Bronchial epithelial cell (primary cell): ENCODE results near the gene ST6GALNAC4. TPM values are rescaled to one million over a fixed set of nuclear protein-coding genes. Genes with fewer than 3 reads are reported as not detected.
A peak's percentile ranks its signal among the peaks of the same experiment; 100 is the strongest.

Source experiments
- DNase-seq: peaks from one replicate; pipeline ENCODE4 v3.0.0-alpha.2; 2010; ENCODE audit warnings: low read depth
- FAIRE-seq: peaks from 2 replicates; lab custom pipeline; 2011; peaks lifted over from hg19 to GRCh38; lab: Jason Lieb, UNC
- H3K27me3 ChIP-seq: 2 replicates; pipeline ENCODE4 v1.5.1; 2011; ENCODE audit warnings: low read length; ENCODE audit not compliant: control insufficient read depth, insufficient read depth
- H3K36me3 ChIP-seq: 2 replicates; pipeline ENCODE4 v1.5.1; 2011; ENCODE audit warnings: low read length; ENCODE audit not compliant: control insufficient read depth, insufficient read depth
- H3K4me3 ChIP-seq: 2 replicates; pipeline ENCODE4 v1.5.1; 2011; ENCODE audit warnings: mild to moderate bottlenecking, low read depth, low read length, control low read depth
- CTCF ChIP-seq: IDR thresholded peaks from 2 replicates; pipeline ENCODE4 v1.5.1; 2011; ENCODE audit warnings: mild to moderate bottlenecking, moderate library complexity, low read length, control low read depth, inconsistent platforms; ENCODE audit not compliant: insufficient read depth, severe bottlenecking
- total RNA-seq: library from RNA; depleted of rRNA; stranded (reverse); fragments of >200 nt; gene quantifications from 2 replicates; pipeline ENCODE4 v1.2.1, GENCODE V29; 2014

ST6GALNAC4 gene
- total RNA-seq, 1 donor from 2014 or later, result 21.3 TPM

- H3K4me3 ChIP-seq, result no peak overlapping the region
- FAIRE-seq (no peak), DNase-seq (no peak)
- TF ChIP-seq CTCF, result no peak
- H3K27me3 ChIP-seq, result no peaks in the 10 kb centered on the region
- H3K36me3 ChIP-seq, result peaks cover 41% of the 10 kb centered on the region
These were observed 24.0 kb downstream of the ST6GALNAC4 start for GRCh38 chr9:127892831-127893230.

- Histone ChIP-seq H3K36me3 (peaks cover 36% of the 10 kb centered on the region), H3K4me3 (no peak overlapping the region), H3K27me3 (no peaks in the 10 kb centered on the region)
- no peak for FAIRE-seq
- no peak for TF ChIP-seq CTCF
- no peak for DNase-seq
These were observed 26.8 kb downstream of the ST6GALNAC4 start for GRCh38 chr9:127890053-127890452.

- DNase-seq (no peak), FAIRE-seq (peak; percentile 98)
- H3K4me3 ChIP-seq, result no peak overlapping the region
- H3K27me3 ChIP-seq, result no peaks in the 10 kb centered on the region
- H3K36me3 ChIP-seq, result peaks cover 21% of the 10 kb centered on the region
- peak; percentile 16 for TF ChIP-seq CTCF
These were observed 29.0 kb downstream of the ST6GALNAC4 start for GRCh38 chr9:127887792-127888191.

GRCh38 chr9:127886401-127886972 lies 30.4 kb downstream of the ST6GALNAC4 start:
- TF ChIP-seq CTCF, result no peak
- DNase-seq (no peak), FAIRE-seq (no peak)
- Histone ChIP-seq H3K4me3 (no peak overlapping the region), H3K36me3 (peaks cover 19% of the 10 kb centered on the region), H3K27me3 (no peaks in the 10 kb centered on the region)

GRCh38 chr9:127885508-127886281 lies 31.1 kb downstream of the ST6GALNAC4 start:
- H3K36me3 ChIP-seq, result peaks cover 16% of the 10 kb centered on the region
- DNase-seq (no peak), FAIRE-seq (no peak)
- no peaks in the 10 kb centered on the region for H3K27me3 ChIP-seq
- TF ChIP-seq CTCF, result no peak
- H3K4me3 ChIP-seq, result no peak overlapping the region
